HT-29 (cell line): Measurements from ENCODE around the gene UQCC3. TPM values are rescaled to one million over a fixed set of nuclear protein-coding genes. Genes with fewer than 3 reads are reported as not detected.
A peak's percentile ranks its signal among the peaks of the same experiment; 100 is the strongest.
"Not testable (repeated sequence)": the region's sequence is repeated elsewhere in the genome, so short reads cannot be mapped to it uniquely, and the experiment has no call there.

Source experiments
- DNase-seq: peaks from one replicate; pipeline ENCODE4 v3.0.0-alpha.2; 2015; ENCODE audit warnings: low spot score
- total RNA-seq: library from RNA; depleted of rRNA; stranded (reverse); fragments of >200 nt; shearing (Covaris generic); gene quantifications from 2 replicates; pipeline ENCODE4 v1.2.3, GENCODE V29; 2014; rRNA removed

UQCC3 gene
- 124 and 141 TPM in 2 replicates for total RNA-seq

GRCh38 chr11:62671608-62672389 is at the start of gene UQCC3, which contains the start of gene LBHD1:
Gene UQCC3, plus strand, starts transcription at chr11:62671673. Its CDS starts 73 bp downstream, at chr11:62671746.
Gene LBHD1, minus strand, starts transcription at chr11:62672267. Its CDS starts 2,236 bp downstream, at chr11:62670031.
- DNase-seq: peak; percentile 96

- DNase-seq: no peak
Measured at GRCh38 chr11:62622476-62623089, 48.9 kb upstream of the UQCC3 start.

- peak; percentile 32 for DNase-seq
Measured at GRCh38 chr11:62627713-62628112, 43.8 kb upstream of the UQCC3 start.

GRCh38 chr11:62632492-62632891 is 39.0 kb upstream of the UQCC3 start:
- DNase-seq: no peak

GRCh38 chr11:62644220-62644619 is 27.3 kb upstream of the UQCC3 start:
- no peak for DNase-seq

- DNase-seq: no peak
Measured at GRCh38 chr11:62645671-62645945, 25.9 kb upstream of the UQCC3 start.

GRCh38 chr11:62645946-62646824 is 25.3 kb upstream of the UQCC3 start, which contains the start of gene GANAB:
Gene GANAB, minus strand, starts transcription at chr11:62646613. Its CDS starts 14 bp downstream, at chr11:62646599.
- peak; percentile 100 for DNase-seq

GRCh38 chr11:62646825-62647608 is 24.5 kb upstream of the UQCC3 start:
- no peak for DNase-seq

GRCh38 chr11:62647609-62648005 is 23.9 kb upstream of the UQCC3 start:
- no peak for DNase-seq

GRCh38 chr11:62648185-62648966 is 23.1 kb upstream of the UQCC3 start:
- no peak for DNase-seq

- no peak for DNase-seq
Measured at GRCh38 chr11:62648967-62649364, 22.5 kb upstream of the UQCC3 start.

GRCh38 chr11:62649486-62649885 is 22.0 kb upstream of the UQCC3 start:
- no peak for DNase-seq

- DNase-seq: not testable (repeated sequence)
Measured at GRCh38 chr11:62650283-62650682, 21.2 kb upstream of the UQCC3 start.

- DNase-seq: peak; percentile 25
Measured at GRCh38 chr11:62652161-62653006, 19.1 kb upstream of the UQCC3 start.

- DNase-seq: no peak
Measured at GRCh38 chr11:62654297-62654696, 17.2 kb upstream of the UQCC3 start.

GRCh38 chr11:62656796-62657429 is 14.6 kb upstream of the UQCC3 start:
- no peak for DNase-seq

GRCh38 chr11:62664405-62665074 is 6.9 kb upstream of the UQCC3 start:
- peak; percentile 78 for DNase-seq

- DNase-seq: peak; percentile 95
Measured at GRCh38 chr11:62665075-62665598, 6.3 kb upstream of the UQCC3 start, which contains the start of the genes C11orf98 and CSKMT. Gene C11orf98, minus strand, starts transcription at chr11:62665210. Its CDS starts 41 bp downstream, at chr11:62665169. Gene CSKMT, plus strand, starts transcription at chr11:62665312. Its CDS starts 568 bp downstream, at chr11:62665880.
